Peyer's patch (tissue), 4 donors: ENCODE data around the gene HCFC2. TPM values are rescaled to one million over a fixed set of nuclear protein-coding genes. Genes with fewer than 3 reads are reported as not detected.
"Not testable (repeated sequence)": the region's sequence is repeated elsewhere in the genome, so short reads cannot be mapped to it uniquely, and the experiment has no call there.

Experiments
- DNase-seq, 3 donors: peaks; one replicate each; pipeline ENCODE4 v3.0.0-alpha.2; 2017 to 2019
- H3K27ac ChIP-seq, 4 donors: fragments of 200-600 bp; sonication (generic); one replicate each; pipeline ENCODE4 v1.5.1; 2016 to 2019
- H3K27me3 ChIP-seq, 2 donors: fragments of 200-600 bp; sonication (generic); one replicate each; pipeline ENCODE4 v1.5.1; 2019
- H3K36me3 ChIP-seq, 3 donors: fragments of 200-600 bp; sonication (generic); one replicate each; pipeline ENCODE4 v1.5.1; 2016 to 2019
- H3K4me1 ChIP-seq, 4 donors: fragments of 200-600 bp; sonication (generic); one replicate each; pipeline ENCODE4 v1.5.1; 2016 to 2019
- H3K4me3 ChIP-seq, 4 donors: fragments of 200-600 bp; sonication (generic); 1 replicate in 3 of 4; 2 replicates in 1 of 4; pipeline ENCODE4 v1.5.1; 2016 to 2019; ENCODE audit warnings: mild to moderate bottlenecking in 1 of 4
- H3K9me3 ChIP-seq, 4 donors: fragments of 200-600 bp; sonication (generic); one replicate each; pipeline ENCODE4 v1.5.1; 2016 to 2019; ENCODE audit warnings: mild to moderate bottlenecking in 1 of 4
- POLR2A ChIP-seq, 2 donors: fragments of 450-650 bp; IDR thresholded peaks; one replicate each; pipeline ENCODE4 v1.5.1; 2017; ENCODE audit warnings: antibody characterized with exemption in 2 of 2, mild to moderate bottlenecking in 2 of 2, moderate library complexity in 2 of 2
- total RNA-seq, 4 donors: library from RNA; depleted of rRNA; stranded (reverse); fragments of >200 nt; gene quantifications; one replicate each; pipeline ENCODE4 v1.1.0, GENCODE V29; 2016
- TF ChIP-seq, protein P1 (sequence below), 6 experiments: fragments of 450-650 bp in 4 of 6; fragments of 200-600 bp in 2 of 6; sonication (generic) in 1 of 6; IDR thresholded peaks; one replicate each; pipeline ENCODE4 v1.5.1; 2017 to 2019; ENCODE audit warnings: antibody characterized with exemption in 6 of 6, mild to moderate bottlenecking in 3 of 6, moderate library complexity in 1 of 6

HCFC2 gene
- total RNA-seq, 4 donors from 2014 or later = 16.0 to 34.3 (median 20.3) TPM

DNA sequence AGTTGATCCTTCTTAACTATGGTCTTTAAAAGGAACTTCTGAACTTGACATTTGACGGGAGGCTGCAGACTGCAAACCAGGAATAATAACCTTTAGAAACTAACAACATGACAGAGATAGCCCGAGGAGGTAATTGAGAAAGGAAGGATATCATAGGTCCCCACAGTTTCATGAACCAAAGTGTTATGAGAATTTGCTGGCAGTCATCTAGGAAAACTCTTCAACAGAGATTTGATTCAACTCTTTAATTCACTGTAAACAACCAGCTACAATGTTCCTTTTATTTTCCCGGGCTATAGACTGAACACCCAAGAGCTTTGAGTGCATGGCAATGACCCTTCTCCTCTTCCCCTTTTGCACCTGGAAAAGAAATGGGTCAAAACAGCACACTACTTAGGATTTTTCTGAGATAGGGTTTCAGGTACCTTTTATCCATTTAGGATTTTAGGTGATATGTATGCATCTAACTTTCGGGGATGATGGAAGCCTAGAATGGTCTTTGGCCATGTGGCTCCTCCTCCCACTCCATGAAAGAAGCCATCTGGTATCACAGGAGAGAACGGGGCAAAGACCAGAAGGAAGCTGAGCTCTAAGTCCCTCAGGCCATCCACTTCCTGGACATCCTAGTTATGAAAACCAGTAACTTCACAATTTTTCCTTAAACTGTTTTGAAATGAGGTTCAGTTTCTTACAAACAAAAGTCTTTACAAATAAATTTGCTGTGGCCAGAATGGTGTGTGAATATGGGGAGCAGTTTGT is 37.3 kb upstream of the HCFC2 start:
- no peaks in the 10 kb centered on the region for H3K27me3 ChIP-seq
- no peak overlapping the region for H3K27ac ChIP-seq
- TF ChIP-seq, protein P1, sequence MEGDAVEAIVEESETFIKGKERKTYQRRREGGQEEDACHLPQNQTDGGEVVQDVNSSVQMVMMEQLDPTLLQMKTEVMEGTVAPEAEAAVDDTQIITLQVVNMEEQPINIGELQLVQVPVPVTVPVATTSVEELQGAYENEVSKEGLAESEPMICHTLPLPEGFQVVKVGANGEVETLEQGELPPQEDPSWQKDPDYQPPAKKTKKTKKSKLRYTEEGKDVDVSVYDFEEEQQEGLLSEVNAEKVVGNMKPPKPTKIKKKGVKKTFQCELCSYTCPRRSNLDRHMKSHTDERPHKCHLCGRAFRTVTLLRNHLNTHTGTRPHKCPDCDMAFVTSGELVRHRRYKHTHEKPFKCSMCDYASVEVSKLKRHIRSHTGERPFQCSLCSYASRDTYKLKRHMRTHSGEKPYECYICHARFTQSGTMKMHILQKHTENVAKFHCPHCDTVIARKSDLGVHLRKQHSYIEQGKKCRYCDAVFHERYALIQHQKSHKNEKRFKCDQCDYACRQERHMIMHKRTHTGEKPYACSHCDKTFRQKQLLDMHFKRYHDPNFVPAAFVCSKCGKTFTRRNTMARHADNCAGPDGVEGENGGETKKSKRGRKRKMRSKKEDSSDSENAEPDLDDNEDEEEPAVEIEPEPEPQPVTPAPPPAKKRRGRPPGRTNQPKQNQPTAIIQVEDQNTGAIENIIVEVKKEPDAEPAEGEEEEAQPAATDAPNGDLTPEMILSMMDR (IDR thresholded peaks at IDR 0.05) = no peak
- TF ChIP-seq POLR2A (IDR thresholded peaks at IDR 0.05) = no peak
- H3K4me3 ChIP-seq = no peak overlapping the region
- no peaks in the 10 kb centered on the region for H3K4me1 ChIP-seq
- no peaks in the 10 kb centered on the region for H3K36me3 ChIP-seq
- peaks cover 0 to 5% (median 0%) of the 10 kb centered on the region in 4 donors for H3K9me3 ChIP-seq
- no peak for DNase-seq

DNA sequence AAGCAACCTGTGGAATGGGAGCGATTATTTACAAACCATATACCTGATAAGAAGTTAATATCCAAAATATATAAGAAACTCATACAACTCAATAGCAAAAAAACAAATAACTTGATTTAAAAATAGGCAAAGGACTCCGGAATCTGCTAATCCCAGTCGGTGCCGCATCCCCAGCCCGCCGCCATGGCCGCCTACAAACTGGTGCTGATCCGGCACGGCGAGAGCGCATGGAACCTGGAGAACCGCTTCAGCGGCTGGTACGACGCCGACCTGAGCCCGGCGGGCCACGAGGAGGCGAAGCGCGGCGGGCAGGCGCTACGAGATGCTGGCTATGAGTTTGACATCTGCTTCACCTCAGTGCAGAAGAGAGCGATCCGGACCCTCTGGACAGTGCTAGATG is 33.7 kb upstream of the HCFC2 start:
- H3K27ac ChIP-seq, H3K4me1 ChIP-seq: not testable (repeated sequence)

DNA sequence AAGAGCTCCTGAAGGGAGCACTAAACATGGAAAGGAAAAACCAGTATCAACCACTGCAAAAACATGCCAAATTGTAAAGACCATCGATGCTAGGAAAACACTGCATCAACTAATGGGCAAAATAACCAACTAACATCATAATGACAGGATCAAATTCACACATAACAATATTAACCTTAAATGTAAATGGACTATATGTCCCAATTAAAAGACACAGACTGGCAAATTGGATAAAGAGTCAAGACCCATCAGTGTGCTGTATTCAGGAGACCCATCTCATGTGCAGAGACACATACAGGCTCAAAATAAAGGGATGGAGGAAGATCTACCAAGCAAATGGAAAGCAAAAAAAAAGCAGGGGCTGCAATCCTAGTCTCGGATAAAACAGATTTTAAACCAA is 28.2 kb upstream of the HCFC2 start:
- not testable (repeated sequence) for H3K27me3 ChIP-seq, H3K4me3 ChIP-seq, H3K27ac ChIP-seq, H3K36me3 ChIP-seq, H3K9me3 ChIP-seq, H3K4me1 ChIP-seq, DNase-seq

More for the DNA sequence above, 33.7 kb upstream of the HCFC2 start:
- H3K36me3 ChIP-seq, DNase-seq, H3K9me3 ChIP-seq, H3K27me3 ChIP-seq, H3K4me3 ChIP-seq: not testable (repeated sequence)

DNA sequence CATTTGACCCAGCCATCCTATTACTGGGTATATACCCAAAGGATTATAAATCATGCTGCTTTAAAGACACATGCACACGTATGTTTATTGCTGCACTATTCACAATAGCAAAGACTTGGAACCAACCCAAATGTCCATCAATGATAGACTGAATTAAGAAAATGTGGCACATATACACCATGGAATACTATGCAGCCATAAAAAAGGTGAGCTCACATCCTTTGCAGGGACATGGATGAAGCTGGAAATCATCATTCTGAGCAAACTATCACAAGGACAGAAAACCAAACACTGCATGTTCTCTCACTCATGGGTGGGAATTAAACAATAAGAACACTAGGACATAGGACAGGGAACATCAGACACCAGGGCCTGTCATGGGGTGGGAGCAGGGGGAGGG is 24.6 kb upstream of the HCFC2 start:
- H3K4me1 ChIP-seq, H3K9me3 ChIP-seq, H3K4me3 ChIP-seq, H3K36me3 ChIP-seq, H3K27ac ChIP-seq, H3K27me3 ChIP-seq, DNase-seq: not testable (repeated sequence)

DNA sequence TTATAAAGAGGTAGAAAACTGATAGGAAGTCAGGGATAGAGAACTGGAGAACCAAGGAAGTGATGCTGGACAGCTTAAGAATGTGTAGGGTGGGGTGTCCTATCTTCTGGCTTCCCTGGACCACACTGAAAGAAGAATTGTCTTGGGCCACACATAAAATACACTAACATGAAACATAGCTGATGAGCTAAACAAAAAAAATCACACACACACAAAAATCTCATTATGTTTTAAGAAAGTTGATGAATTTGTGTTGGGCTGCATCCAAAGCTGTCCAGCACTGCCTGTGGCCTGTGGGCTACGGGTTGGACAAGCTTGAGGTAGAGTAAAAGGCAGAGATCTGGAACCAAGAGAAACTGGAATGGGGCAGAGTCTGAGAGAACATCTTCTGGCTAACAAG is 21.8 kb upstream of the HCFC2 start:
- Histone ChIP-seq H3K4me3 (no peak overlapping the region), H3K36me3 (no peaks in the 10 kb centered on the region), H3K4me1 (no peaks in the 10 kb centered on the region), H3K27me3 (no peaks in the 10 kb centered on the region), H3K27ac (no peak overlapping the region), H3K9me3 (no peaks in the 10 kb centered on the region)
- no peak for TF ChIP-seq POLR2A (IDR thresholded peaks at IDR 0.05)
- TF ChIP-seq, protein P1 (IDR thresholded peaks at IDR 0.05) = no peak
- DNase-seq = no peak

DNA sequence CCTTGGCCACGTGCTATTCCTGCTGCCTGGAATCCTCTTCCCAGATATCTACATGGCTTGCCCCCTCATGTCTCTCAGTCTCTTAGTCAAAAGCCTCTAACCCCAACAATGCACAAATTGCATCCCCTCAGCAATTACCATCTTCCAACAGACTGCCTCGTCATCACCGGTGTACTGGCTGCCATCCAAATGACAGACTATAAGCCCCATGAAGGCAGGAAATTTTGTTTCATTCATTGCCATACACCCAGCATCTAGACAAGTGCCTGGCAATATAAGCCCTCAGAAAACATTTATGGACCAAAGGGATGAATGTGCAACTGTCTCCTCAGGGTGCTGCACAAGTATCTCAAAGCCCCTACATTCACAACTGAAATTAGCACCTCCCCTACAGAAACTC is 20.2 kb upstream of the HCFC2 start:
- H3K27me3 ChIP-seq = no peaks in the 10 kb centered on the region
- TF ChIP-seq, protein P1 (IDR thresholded peaks at IDR 0.05) = no peak
- TF ChIP-seq POLR2A (IDR thresholded peaks at IDR 0.05) = no peak
- no peak overlapping the region for H3K4me3 ChIP-seq
- H3K9me3 ChIP-seq = no peaks in the 10 kb centered on the region
- no peaks in the 10 kb centered on the region for H3K4me1 ChIP-seq
- no peak overlapping the region for H3K27ac ChIP-seq
- no peak for DNase-seq
- no peaks in the 10 kb centered on the region for H3K36me3 ChIP-seq

DNA sequence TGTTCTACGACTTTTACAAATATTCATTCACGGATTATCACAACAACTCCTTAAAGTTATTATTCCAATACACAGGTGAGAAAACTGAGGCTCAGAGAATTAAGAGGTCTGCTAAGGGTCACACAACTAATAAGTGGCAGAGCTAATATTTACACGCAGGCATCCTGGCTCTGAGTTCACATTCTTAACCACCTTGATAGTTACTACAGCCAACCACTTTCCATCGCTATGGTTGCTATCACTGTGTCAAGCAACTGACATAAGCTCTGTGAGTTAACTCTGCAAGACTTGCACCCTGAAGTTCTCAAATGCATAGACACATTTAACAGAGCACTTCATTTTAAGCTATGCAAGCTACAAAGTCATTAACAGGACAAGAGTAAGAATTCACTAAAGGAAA is 18.0 kb upstream of the HCFC2 start:
- Histone ChIP-seq H3K27ac (no peak overlapping the region), H3K9me3 (no peaks in the 10 kb centered on the region), H3K4me3 (no peak overlapping the region), H3K27me3 (no peaks in the 10 kb centered on the region), H3K4me1 (no peaks in the 10 kb centered on the region), H3K36me3 (no peaks in the 10 kb centered on the region)
- TF ChIP-seq, protein P1 (IDR thresholded peaks at IDR 0.05) = no peak
- TF ChIP-seq POLR2A (IDR thresholded peaks at IDR 0.05) = no peak
- no peak for DNase-seq
